HL-60 (cell line): ENCODE measurements around the gene UNC45A.

Experiments
- GABPA ChIP-seq: IDR thresholded peaks from 2 replicates; pipeline ENCODE4 v1.6.1; 2012; ENCODE audit warnings: low read depth
- POLR2AphosphoS5 ChIP-seq: IDR thresholded peaks from 2 replicates; pipeline ENCODE4 v1.6.1; 2012; ENCODE audit warnings: low read depth
- SPI1 ChIP-seq: IDR thresholded peaks from 2 replicates; pipeline ENCODE4 v1.6.1; 2012; ENCODE audit warnings: low read depth, mild to moderate bottlenecking, borderline replicate concordance
- TF ChIP-seq, protein P1 (sequence below): IDR thresholded peaks from one replicate; pipeline ENCODE4 v1.5.1; 2011; ENCODE audit warnings: low read length, control low read depth, inconsistent platforms; ENCODE audit not compliant: insufficient read depth
- TF ChIP-seq, protein P2 (sequence below): IDR thresholded peaks from 2 replicates; pipeline ENCODE4 v1.6.1; 2012; ENCODE audit warnings: low read depth; ENCODE audit not compliant: insufficient replicate concordance

DNA sequence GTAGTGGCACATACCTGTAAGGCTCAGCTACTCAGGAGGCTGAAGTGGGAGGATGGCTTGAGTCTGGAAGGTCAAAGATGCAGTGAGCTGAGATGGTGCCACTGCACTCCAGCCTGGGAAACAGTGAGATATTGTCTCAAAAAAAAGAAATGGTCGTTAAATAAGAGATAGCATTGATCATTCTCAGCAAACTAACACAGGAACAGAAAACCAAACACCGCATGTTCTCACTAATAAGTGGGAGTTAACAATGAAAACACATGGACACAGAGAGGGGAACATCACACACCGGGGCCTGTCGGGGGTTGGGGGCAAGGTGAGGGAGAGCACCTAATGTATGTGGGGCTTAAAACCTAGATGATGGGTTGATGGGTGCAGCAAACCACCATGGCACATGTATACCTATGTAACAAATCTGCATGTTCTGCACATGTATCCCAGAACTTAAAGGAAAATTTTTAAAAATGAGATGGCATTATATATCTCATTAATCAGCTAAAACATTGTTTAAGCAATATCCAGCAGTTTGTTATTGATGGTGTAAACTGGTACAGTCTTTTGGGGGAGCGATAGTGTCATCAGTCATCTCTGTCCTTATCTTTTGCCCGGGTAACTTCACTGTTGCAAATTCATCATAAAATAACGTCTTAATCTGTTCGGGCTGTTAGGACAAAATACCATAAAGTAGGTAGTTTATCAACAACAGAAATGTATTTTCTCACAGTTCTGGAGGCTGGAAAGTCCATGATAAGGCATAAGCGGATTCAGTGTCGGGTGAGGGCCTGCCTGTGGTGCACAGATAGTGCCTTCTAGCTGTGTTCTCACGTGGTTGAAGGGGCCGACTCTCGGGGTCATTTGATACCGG, 33.7 kb upstream of the UNC45A start:
- TF ChIP-seq, protein P1, sequence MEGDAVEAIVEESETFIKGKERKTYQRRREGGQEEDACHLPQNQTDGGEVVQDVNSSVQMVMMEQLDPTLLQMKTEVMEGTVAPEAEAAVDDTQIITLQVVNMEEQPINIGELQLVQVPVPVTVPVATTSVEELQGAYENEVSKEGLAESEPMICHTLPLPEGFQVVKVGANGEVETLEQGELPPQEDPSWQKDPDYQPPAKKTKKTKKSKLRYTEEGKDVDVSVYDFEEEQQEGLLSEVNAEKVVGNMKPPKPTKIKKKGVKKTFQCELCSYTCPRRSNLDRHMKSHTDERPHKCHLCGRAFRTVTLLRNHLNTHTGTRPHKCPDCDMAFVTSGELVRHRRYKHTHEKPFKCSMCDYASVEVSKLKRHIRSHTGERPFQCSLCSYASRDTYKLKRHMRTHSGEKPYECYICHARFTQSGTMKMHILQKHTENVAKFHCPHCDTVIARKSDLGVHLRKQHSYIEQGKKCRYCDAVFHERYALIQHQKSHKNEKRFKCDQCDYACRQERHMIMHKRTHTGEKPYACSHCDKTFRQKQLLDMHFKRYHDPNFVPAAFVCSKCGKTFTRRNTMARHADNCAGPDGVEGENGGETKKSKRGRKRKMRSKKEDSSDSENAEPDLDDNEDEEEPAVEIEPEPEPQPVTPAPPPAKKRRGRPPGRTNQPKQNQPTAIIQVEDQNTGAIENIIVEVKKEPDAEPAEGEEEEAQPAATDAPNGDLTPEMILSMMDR, result no peak
- TF ChIP-seq POLR2AphosphoS5 (no peak), GABPA (no peak), SPI1 (no peak)
- TF ChIP-seq, protein P2, sequence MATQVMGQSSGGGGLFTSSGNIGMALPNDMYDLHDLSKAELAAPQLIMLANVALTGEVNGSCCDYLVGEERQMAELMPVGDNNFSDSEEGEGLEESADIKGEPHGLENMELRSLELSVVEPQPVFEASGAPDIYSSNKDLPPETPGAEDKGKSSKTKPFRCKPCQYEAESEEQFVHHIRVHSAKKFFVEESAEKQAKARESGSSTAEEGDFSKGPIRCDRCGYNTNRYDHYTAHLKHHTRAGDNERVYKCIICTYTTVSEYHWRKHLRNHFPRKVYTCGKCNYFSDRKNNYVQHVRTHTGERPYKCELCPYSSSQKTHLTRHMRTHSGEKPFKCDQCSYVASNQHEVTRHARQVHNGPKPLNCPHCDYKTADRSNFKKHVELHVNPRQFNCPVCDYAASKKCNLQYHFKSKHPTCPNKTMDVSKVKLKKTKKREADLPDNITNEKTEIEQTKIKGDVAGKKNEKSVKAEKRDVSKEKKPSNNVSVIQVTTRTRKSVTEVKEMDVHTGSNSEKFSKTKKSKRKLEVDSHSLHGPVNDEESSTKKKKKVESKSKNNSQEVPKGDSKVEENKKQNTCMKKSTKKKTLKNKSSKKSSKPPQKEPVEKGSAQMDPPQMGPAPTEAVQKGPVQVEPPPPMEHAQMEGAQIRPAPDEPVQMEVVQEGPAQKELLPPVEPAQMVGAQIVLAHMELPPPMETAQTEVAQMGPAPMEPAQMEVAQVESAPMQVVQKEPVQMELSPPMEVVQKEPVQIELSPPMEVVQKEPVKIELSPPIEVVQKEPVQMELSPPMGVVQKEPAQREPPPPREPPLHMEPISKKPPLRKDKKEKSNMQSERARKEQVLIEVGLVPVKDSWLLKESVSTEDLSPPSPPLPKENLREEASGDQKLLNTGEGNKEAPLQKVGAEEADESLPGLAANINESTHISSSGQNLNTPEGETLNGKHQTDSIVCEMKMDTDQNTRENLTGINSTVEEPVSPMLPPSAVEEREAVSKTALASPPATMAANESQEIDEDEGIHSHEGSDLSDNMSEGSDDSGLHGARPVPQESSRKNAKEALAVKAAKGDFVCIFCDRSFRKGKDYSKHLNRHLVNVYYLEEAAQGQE, result no peak
